MM.1S (cell line): ENCODE results near the gene GAS5.

ENCODE experiments used
- DNase-seq: peaks from one replicate; pipeline ENCODE4 v3.0.0-alpha.2; 2015
- H2AFZ ChIP-seq: fragments of 300-600 bp; sonication (generic); 2 replicates; pipeline ENCODE4 v1.6.0; 2016; ENCODE audit warnings: antibody characterized with exemption, low read length
- H3F3A ChIP-seq: fragments of 300-600 bp; sonication (generic); 2 replicates; pipeline ENCODE4 v1.6.1; 2016; ENCODE audit warnings: mild to moderate bottlenecking, antibody characterized with exemption, low read length, moderate library complexity, mixed read lengths; ENCODE audit not compliant: insufficient read depth
- H3K27ac ChIP-seq: fragments of 300-600 bp; sonication (generic); 2 replicates; pipeline ENCODE4 v1.5.1; 2016; ENCODE audit warnings: mild to moderate bottlenecking, low read length
- H3K27me3 ChIP-seq: fragments of 300-600 bp; sonication (generic); replicated peaks from 2 replicates; pipeline ENCODE4 v1.6.0; 2016; ENCODE audit warnings: low read length; ENCODE audit not compliant: insufficient read depth
- H3K36me3 ChIP-seq: fragments of 300-600 bp; sonication (generic); replicated peaks from 2 replicates; pipeline ENCODE4 v1.6.1; 2016; ENCODE audit warnings: mild to moderate bottlenecking, low read length, mixed read lengths; ENCODE audit not compliant: insufficient read depth
- H3K4me1 ChIP-seq: fragments of 300-600 bp; sonication (generic); 2 replicates; pipeline ENCODE4 v1.6.1; 2016; ENCODE audit warnings: low read length, mixed read lengths
- H3K4me2 ChIP-seq: fragments of 300-600 bp; sonication (generic); 2 replicates; pipeline ENCODE4 v1.6.0; 2016; ENCODE audit warnings: low read depth, low read length
- H3K4me3 ChIP-seq: fragments of 300-600 bp; sonication (generic); 2 replicates; pipeline ENCODE4 v1.5.1; 2016; ENCODE audit warnings: low read length, mixed read lengths
- H3K79me2 ChIP-seq: fragments of 300-600 bp; sonication (generic); 2 replicates; pipeline ENCODE4 v1.6.1; 2016; ENCODE audit warnings: mixed run types, low read length, mixed read lengths
- H3K9ac ChIP-seq: fragments of 300-600 bp; sonication (generic); 2 replicates; pipeline ENCODE4 v1.6.1; 2016; ENCODE audit warnings: low read length, mixed read lengths
- H3K9me2 ChIP-seq: fragments of 300-600 bp; sonication (generic); replicated peaks from 2 replicates; pipeline ENCODE4 v1.6.1; 2016; ENCODE audit warnings: mild to moderate bottlenecking, low read length, mixed read lengths; ENCODE audit not compliant: insufficient read depth
- H3K9me3 ChIP-seq: fragments of 300-600 bp; sonication (generic); replicated peaks from 2 replicates; pipeline ENCODE4 v1.6.1; 2016; ENCODE audit warnings: mild to moderate bottlenecking, low read length, mixed read lengths; ENCODE audit not compliant: insufficient read depth
- H4K20me1 ChIP-seq: fragments of 300-600 bp; sonication (generic); 2 replicates; pipeline ENCODE4 v1.6.1; 2016; ENCODE audit warnings: mild to moderate bottlenecking, low read length, moderate library complexity, mixed read lengths; ENCODE audit not compliant: insufficient read depth
- EZH2 ChIP-seq: fragments of 300-600 bp; sonication (generic); optimal IDR thresholded peaks from 2 replicates; pipeline ENCODE3; 2017; ENCODE audit warnings: low read depth, mild to moderate bottlenecking, antibody characterized with exemption, low read length, mixed read lengths
- EZH2phosphoT487 ChIP-seq: fragments of 300-600 bp; sonication (generic); IDR thresholded peaks from 2 replicates; pipeline ENCODE4 v1.6.1; 2018; ENCODE audit warnings: antibody characterized with exemption, low read length
- TF ChIP-seq, protein P1 (sequence below): fragments of 300-600 bp; sonication (generic); IDR thresholded peaks from 2 replicates; pipeline ENCODE4 v1.5.1; 2016; ENCODE audit warnings: antibody characterized with exemption, low read length, mixed read lengths

Gene GAS5

GRCh38 chr1:173852105-173852504 lies 15.7 kb downstream of the GAS5 start:
- DNase-seq: no peak
- Histone ChIP-seq H3K79me2 (no peaks in the 10 kb centered on the region), H3K4me2 (no peak overlapping the region), H2AFZ (no peak overlapping the region), H3K27ac (no peak overlapping the region), H3K36me3 (no peaks in the 10 kb centered on the region), H3F3A (no peaks in the 10 kb centered on the region; the same call in 1 of the 2 replicates), H3K9me2 (no peaks in the 10 kb centered on the region), H3K9ac (no peak overlapping the region), H3K27me3 (no peaks in the 10 kb centered on the region), H3K4me1 (peaks cover 6% of the 10 kb centered on the region; the same call in 1 of the 2 replicates), H3K4me3 (no peak overlapping the region), H4K20me1 (no peaks in the 10 kb centered on the region), H3K9me3 (no peaks in the 10 kb centered on the region)
- no peak for TF ChIP-seq EZH2phosphoT487
- no peak for TF ChIP-seq EZH2
- TF ChIP-seq, protein P1, sequence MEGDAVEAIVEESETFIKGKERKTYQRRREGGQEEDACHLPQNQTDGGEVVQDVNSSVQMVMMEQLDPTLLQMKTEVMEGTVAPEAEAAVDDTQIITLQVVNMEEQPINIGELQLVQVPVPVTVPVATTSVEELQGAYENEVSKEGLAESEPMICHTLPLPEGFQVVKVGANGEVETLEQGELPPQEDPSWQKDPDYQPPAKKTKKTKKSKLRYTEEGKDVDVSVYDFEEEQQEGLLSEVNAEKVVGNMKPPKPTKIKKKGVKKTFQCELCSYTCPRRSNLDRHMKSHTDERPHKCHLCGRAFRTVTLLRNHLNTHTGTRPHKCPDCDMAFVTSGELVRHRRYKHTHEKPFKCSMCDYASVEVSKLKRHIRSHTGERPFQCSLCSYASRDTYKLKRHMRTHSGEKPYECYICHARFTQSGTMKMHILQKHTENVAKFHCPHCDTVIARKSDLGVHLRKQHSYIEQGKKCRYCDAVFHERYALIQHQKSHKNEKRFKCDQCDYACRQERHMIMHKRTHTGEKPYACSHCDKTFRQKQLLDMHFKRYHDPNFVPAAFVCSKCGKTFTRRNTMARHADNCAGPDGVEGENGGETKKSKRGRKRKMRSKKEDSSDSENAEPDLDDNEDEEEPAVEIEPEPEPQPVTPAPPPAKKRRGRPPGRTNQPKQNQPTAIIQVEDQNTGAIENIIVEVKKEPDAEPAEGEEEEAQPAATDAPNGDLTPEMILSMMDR: no peak

GRCh38 chr1:173832748-173833147 lies 35.0 kb downstream of the GAS5 start:
- H3K4me1 ChIP-seq: no peaks in the 10 kb centered on the region
- H3K27ac ChIP-seq: no peak overlapping the region
- TF ChIP-seq EZH2phosphoT487 (no peak), EZH2 (no peak)
- TF ChIP-seq, protein P1: no peak
- H3K4me2 ChIP-seq: no peak overlapping the region
- H3K4me3 ChIP-seq: no peak overlapping the region
- H3K9me2 ChIP-seq: no peaks in the 10 kb centered on the region
- H3K9ac ChIP-seq: no peak overlapping the region
- H2AFZ ChIP-seq: no peak overlapping the region
- H3K9me3 ChIP-seq: no peaks in the 10 kb centered on the region
- H3K79me2 ChIP-seq: no peaks in the 10 kb centered on the region
- no peak for DNase-seq
- no peaks in the 10 kb centered on the region for H3K27me3 ChIP-seq
- H3K36me3 ChIP-seq: no peaks in the 10 kb centered on the region; the same call in 1 of the 2 replicates
- no peaks in the 10 kb centered on the region for H3F3A ChIP-seq
- no peaks in the 10 kb centered on the region for H4K20me1 ChIP-seq

GRCh38 chr1:173827611-173828010 lies 40.2 kb downstream of the GAS5 start:
- H4K20me1 ChIP-seq: no peaks in the 10 kb centered on the region
- H3K27me3 ChIP-seq: no peaks in the 10 kb centered on the region
- H3F3A ChIP-seq: peaks cover 20% of the 10 kb centered on the region
- peaks cover 5% of the 10 kb centered on the region; the same call in 1 of the 2 replicates for H3K4me1 ChIP-seq
- no peak overlapping the region for H2AFZ ChIP-seq
- H3K4me2 ChIP-seq: no peak overlapping the region
- peaks cover 16% of the 10 kb centered on the region for H3K79me2 ChIP-seq
- H3K4me3 ChIP-seq: no peak overlapping the region
- no peak overlapping the region for H3K9ac ChIP-seq
- H3K9me3 ChIP-seq: no peaks in the 10 kb centered on the region
- no peaks in the 10 kb centered on the region for H3K9me2 ChIP-seq
- no peak overlapping the region for H3K27ac ChIP-seq
- no peak for DNase-seq
- no peaks in the 10 kb centered on the region; the same call in 1 of the 2 replicates for H3K36me3 ChIP-seq
- TF ChIP-seq, protein P1: no peak
- TF ChIP-seq EZH2phosphoT487 (no peak), EZH2 (no peak)
